NCI-H2029 (cell line): ENCODE data around the gene RNASET2.
A peak's percentile ranks its signal among the peaks of the same experiment; 100 is the strongest.

Source experiments
- DNase-seq: peaks from one replicate; lab custom pipeline; 2025; lab: John Stamatoyannopoulos, UW

The RNASET2 gene

GRCh38 chr6:166956444-166957086 lies at the start of gene RNASET2:
RNASET2 (minus strand) TSS chr6:166956550; CDS start chr6:166956182, 368 bp downstream.
- DNase-seq, result peak; percentile 73

- DNase-seq, result no peak
These were observed 49.2 kb upstream of the RNASET2 start for GRCh38 chr6:167005350-167006159.

- DNase-seq, result no peak
These were observed 44.4 kb upstream of the RNASET2 start for GRCh38 chr6:167000759-167001158.

- no peak for DNase-seq
These were observed 43.5 kb upstream of the RNASET2 start for GRCh38 chr6:166999884-167000253.

- DNase-seq, result peak; percentile 93
These were observed 43.0 kb upstream of the RNASET2 start, which contains the start of gene CEP43 for GRCh38 chr6:166999145-166999883. CEP43 (plus strand) TSS chr6:166999397; CDS start chr6:166999413, 16 bp downstream.

- DNase-seq, result no peak
These were observed 42.1 kb upstream of the RNASET2 start for GRCh38 chr6:166998256-166999144.

- peak; percentile 9 for DNase-seq
These were observed 41.5 kb upstream of the RNASET2 start for GRCh38 chr6:166997768-166998255.

GRCh38 chr6:166997348-166997747 lies 41.0 kb upstream of the RNASET2 start:
- no peak for DNase-seq

- DNase-seq, result no peak
These were observed 40.1 kb upstream of the RNASET2 start for GRCh38 chr6:166996406-166996805.

GRCh38 chr6:166989427-166990032 lies 33.2 kb upstream of the RNASET2 start:
- no peak for DNase-seq

- no peak for DNase-seq
These were observed 32.4 kb upstream of the RNASET2 start for GRCh38 chr6:166988674-166989201.

- no peak for DNase-seq
These were observed 31.6 kb upstream of the RNASET2 start for GRCh38 chr6:166987930-166988329.

- DNase-seq, result no peak
These were observed 31.1 kb upstream of the RNASET2 start for GRCh38 chr6:166987448-166987847.

GRCh38 chr6:166980738-166981137 lies 24.4 kb upstream of the RNASET2 start:
- no peak for DNase-seq

GRCh38 chr6:166977621-166978525 lies 21.5 kb upstream of the RNASET2 start:
- DNase-seq, result no peak

- no peak for DNase-seq
These were observed 20.3 kb upstream of the RNASET2 start for GRCh38 chr6:166976636-166977035.

GRCh38 chr6:166972101-166972500 lies 15.8 kb upstream of the RNASET2 start:
- no peak for DNase-seq

- DNase-seq, result no peak
These were observed 14.9 kb upstream of the RNASET2 start for GRCh38 chr6:166971271-166971670.

GRCh38 chr6:166970776-166971175 lies 14.4 kb upstream of the RNASET2 start:
- DNase-seq, result no peak

GRCh38 chr6:166970091-166970490 lies 13.7 kb upstream of the RNASET2 start:
- no peak for DNase-seq
